Measurements from ENCODE around the gene TMEM81.

Gene TMEM81

GRCh38 chr1:205084360-205084759, at the start of gene TMEM81:
Gene TMEM81 (minus strand): TSS chr1:205084460. CDS start chr1:205084320, 140 bp downstream.
- DNase-seq = no peak

GRCh38 chr1:205133287-205133686, 49.0 kb upstream of the TMEM81 start:
- no peak for DNase-seq

- DNase-seq = no peak
Observed at GRCh38 chr1:205129447-205130029, 45.3 kb upstream of the TMEM81 start.

- no peak for DNase-seq
Observed at GRCh38 chr1:205128050-205128449, 43.8 kb upstream of the TMEM81 start.

GRCh38 chr1:205127646-205128045, 43.4 kb upstream of the TMEM81 start:
- no peak for DNase-seq

GRCh38 chr1:205124726-205125125, 40.5 kb upstream of the TMEM81 start:
- no peak for DNase-seq

- DNase-seq = no peak
Observed at GRCh38 chr1:205122489-205122882, 38.2 kb upstream of the TMEM81 start.

GRCh38 chr1:205121660-205122488, 37.6 kb upstream of the TMEM81 start, which contains the start of gene RBBP5:
Gene RBBP5 (minus strand): TSS chr1:205121978. CDS start chr1:205121873, 105 bp downstream.
- DNase-seq = peak; percentile 97

- DNase-seq = no peak
Observed at GRCh38 chr1:205118752-205119151, 34.5 kb upstream of the TMEM81 start.

- DNase-seq = no peak
Observed at GRCh38 chr1:205111354-205111753, 27.1 kb upstream of the TMEM81 start.

GRCh38 chr1:205109711-205110110, 25.5 kb upstream of the TMEM81 start:
- no peak for DNase-seq

- no peak for DNase-seq
Observed at GRCh38 chr1:205109269-205109668, 25.0 kb upstream of the TMEM81 start.

- no peak for DNase-seq
Observed at GRCh38 chr1:205108464-205108863, 24.2 kb upstream of the TMEM81 start.

- DNase-seq = no peak
Observed at GRCh38 chr1:205107327-205107726, 23.1 kb upstream of the TMEM81 start.

GRCh38 chr1:205102404-205102803, 18.1 kb upstream of the TMEM81 start:
- DNase-seq = no peak

GRCh38 chr1:205098242-205098641, 14.0 kb upstream of the TMEM81 start:
- no peak for DNase-seq

- DNase-seq = no peak
Observed at GRCh38 chr1:205095422-205095821, 11.2 kb upstream of the TMEM81 start.

- no peak for DNase-seq
Observed at GRCh38 chr1:205091043-205091740, 6.9 kb upstream of the TMEM81 start.

GRCh38 chr1:205088341-205088740, 4.1 kb upstream of the TMEM81 start:
- no peak for DNase-seq

GRCh38 chr1:205082431-205082830, 1.8 kb downstream of the TMEM81 start:
- no peak for DNase-seq

- DNase-seq = no peak
Observed at GRCh38 chr1:205077934-205078311, 6.3 kb downstream of the TMEM81 start.

- DNase-seq = no peak
Observed at GRCh38 chr1:205077158-205077933, 6.9 kb downstream of the TMEM81 start.

- DNase-seq = no peak
Observed at GRCh38 chr1:205076245-205076761, 8.0 kb downstream of the TMEM81 start.
